Keratinocyte (primary cell): ENCODE data around the gene C1orf53. TPM values are rescaled to one million over a fixed set of nuclear protein-coding genes. Genes with fewer than 3 reads are reported as not detected.

Source experiments
- DNase-seq: peaks from one replicate; pipeline ENCODE4 v3.0.0-alpha.2; 2011; ENCODE audit warnings: low read depth, missing footprints, low spot score
- FAIRE-seq: peaks from 2 replicates; lab custom pipeline; 2011; peaks lifted over from hg19 to GRCh38; lab: Jason Lieb, UNC
- H2AFZ ChIP-seq: 2 replicates; pipeline ENCODE4 v1.6.0; 2012; ENCODE audit warnings: low read length, control low read depth, inconsistent platforms; ENCODE audit not compliant: control insufficient read depth
- H3K27ac ChIP-seq: 2 replicates; pipeline ENCODE4 v1.5.1; 2011; ENCODE audit warnings: low read length; ENCODE audit not compliant: control insufficient read depth, insufficient read depth
- H3K27me3 ChIP-seq: 3 replicates; pipeline ENCODE4 v1.6.0; 2011; ENCODE audit warnings: low read length; ENCODE audit not compliant: control insufficient read depth, insufficient read depth; ENCODE audit errors: extremely low read depth
- H3K36me3 ChIP-seq, 2 experiments: 2 replicates in 1 of 2; 3 replicates in 1 of 2; pipeline ENCODE4 v1.5.1; 2011; ENCODE audit warnings: low read length in 2 of 2, mild to moderate bottlenecking in 1 of 2; ENCODE audit not compliant: control insufficient read depth in 2 of 2, insufficient read depth in 2 of 2; ENCODE audit errors: extremely low read depth in 1 of 2
- H3K4me1 ChIP-seq: 3 replicates; pipeline ENCODE4 v1.5.1; 2011; ENCODE audit warnings: low read length; ENCODE audit not compliant: control insufficient read depth, insufficient read depth; ENCODE audit errors: extremely low read depth
- H3K4me2 ChIP-seq: 3 replicates; pipeline ENCODE4 v1.6.0; 2011; ENCODE audit warnings: low read depth, low read length; ENCODE audit not compliant: control insufficient read depth, insufficient read depth; ENCODE audit errors: extremely low read depth
- H3K4me3 ChIP-seq, 3 experiments: fragments of 200-600 bp in 1 of 3; sonication (generic) in 1 of 3; 2 replicates in 2 of 3; 3 replicates in 1 of 3; pipeline ENCODE4 v1.5.1; 2011 to 2016; ENCODE audit warnings: low read length in 3 of 3, mild to moderate bottlenecking in 3 of 3, control low read depth in 2 of 3, inconsistent platforms in 1 of 3, low read depth in 1 of 3, mixed read lengths in 1 of 3, mixed run types in 1 of 3, moderate library complexity in 1 of 3; ENCODE audit not compliant: control insufficient read depth in 2 of 3, insufficient read depth in 2 of 3; ENCODE audit errors: extremely low read depth in 1 of 3
- H3K79me2 ChIP-seq: 2 replicates; pipeline ENCODE4 v1.6.0; 2012; ENCODE audit warnings: low read length; ENCODE audit not compliant: control insufficient read depth, insufficient read depth
- H3K9ac ChIP-seq: 3 replicates; pipeline ENCODE4 v1.6.0; 2011; ENCODE audit warnings: low read length; ENCODE audit not compliant: control insufficient read depth, insufficient read depth; ENCODE audit errors: extremely low read depth
- H3K9me1 ChIP-seq: 3 replicates; pipeline ENCODE4 v1.6.0; 2011; ENCODE audit warnings: low read length; ENCODE audit not compliant: control insufficient read depth, insufficient read depth; ENCODE audit errors: extremely low read depth
- H3K9me3 ChIP-seq: 2 replicates; pipeline ENCODE4 v1.5.1; 2012; ENCODE audit warnings: low read depth, low read length; ENCODE audit not compliant: control insufficient read depth
- H4K20me1 ChIP-seq: 3 replicates; pipeline ENCODE4 v1.6.0; 2011; ENCODE audit warnings: low read length; ENCODE audit not compliant: control insufficient read depth, insufficient read depth; ENCODE audit errors: extremely low read depth
- EZH2 ChIP-seq: IDR thresholded peaks from one replicate; pipeline ENCODE4 v1.6.1; 2012; ENCODE audit warnings: inconsistent platforms, mild to moderate bottlenecking, low read length, moderate library complexity
- dilution Hi-C: fragments of 300-500 bp; cut with MboI; formaldehyde crosslinking; loops from one replicate; pipeline ENCODE4 v1.7.0; 2020; ENCODE audit warnings: low sequenced_read_pairs; ENCODE audit not compliant: extremely low pct_ligation_motif_present
- polyA plus RNA-seq, 5 experiments: library from polyadenylated mRNA; depleted of rRNA in 3 of 5; stranded (reverse) in 3 of 5; stranded (forward) in 1 of 5; unstranded in 1 of 5; fragments of >200 nt; gene quantifications; 1 replicate in 1 of 5; 2 replicates in 3 of 5; 3 replicates in 1 of 5; pipeline versions ENCODE4 v1.2.1 to v1.2.3, GENCODE V29; 2011 to 2012; ENCODE audit warnings: missing spikeins in 2 of 5, low read depth in 1 of 5, low replicate concordance in 1 of 5
- TF ChIP-seq, protein P1 (sequence below), 3 experiments: IDR thresholded peaks in 1 of 3; conservative IDR thresholded peaks in 1 of 3; optimal IDR thresholded peaks in 1 of 3; 2 replicates in 2 of 3; 3 replicates in 1 of 3; pipeline versions ENCODE3 to v1.5.1; 2011; ENCODE audit warnings: low read length in 3 of 3, mild to moderate bottlenecking in 3 of 3, moderate library complexity in 2 of 3, control low read depth in 1 of 3, inconsistent platforms in 1 of 3; ENCODE audit not compliant: insufficient read depth in 2 of 3; ENCODE audit errors: extremely low read depth in 1 of 3

The C1orf53 gene
- polyA plus RNA-seq, 1 donor (not counting 4 experiments of a cell fraction or from before 2014, with no cell fraction given): 6.2 TPM

DNA sequence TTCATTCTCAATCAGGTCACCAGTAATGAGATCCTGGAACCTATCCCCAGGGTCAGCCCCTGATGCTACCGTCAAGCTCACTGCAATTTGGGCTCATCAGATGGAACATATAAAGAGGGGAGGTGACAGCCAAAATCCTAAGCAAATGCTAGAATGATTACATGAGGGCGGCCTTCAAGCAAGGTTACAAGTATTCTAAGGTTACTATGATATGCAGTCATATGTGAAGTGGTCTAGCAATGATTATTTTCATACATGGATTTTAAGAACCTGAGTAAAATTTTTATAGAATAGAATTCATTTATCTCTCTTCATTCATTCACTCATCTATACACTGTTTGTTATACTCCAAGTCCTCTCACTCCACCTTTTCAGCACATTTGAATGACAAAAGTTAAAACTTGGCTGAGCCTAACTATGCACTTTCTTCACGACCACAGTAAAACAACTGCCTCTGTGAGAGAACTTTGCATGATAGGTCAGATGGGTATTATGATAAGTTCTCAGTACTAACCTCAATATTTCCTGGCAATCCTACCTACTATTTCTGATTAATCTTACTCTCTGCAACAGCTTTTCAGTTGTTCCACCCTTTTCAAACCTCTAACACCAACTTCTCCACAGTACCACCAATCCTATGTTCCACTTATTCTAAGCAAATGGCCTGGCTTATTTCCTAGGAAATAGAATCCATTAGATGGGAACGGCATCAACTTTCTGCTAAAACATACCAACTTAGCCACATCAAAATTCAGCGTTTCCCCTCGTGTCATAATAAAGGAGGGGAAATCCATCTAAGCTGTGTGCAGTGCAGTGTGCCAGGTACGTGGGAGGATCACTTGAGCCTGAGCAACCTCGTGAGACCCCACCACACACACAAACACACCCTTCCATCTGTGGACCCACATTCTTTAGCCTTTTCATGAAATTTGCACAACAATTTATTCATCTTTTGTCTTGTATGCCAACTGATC is 46.8 kb downstream of the C1orf53 start:
- Histone ChIP-seq H3K27me3 (no peaks in the 10 kb centered on the region), H4K20me1 (no peaks in the 10 kb centered on the region), H2AFZ (no peak overlapping the region), H3K79me2 (no peaks in the 10 kb centered on the region), H3K9me1 (no peaks in the 10 kb centered on the region), H3K9ac (no peak overlapping the region), H3K4me1 (no peaks in the 10 kb centered on the region), H3K4me3 (no peak overlapping the region), H3K9me3 (no peaks in the 10 kb centered on the region), H3K36me3 (no peaks in the 10 kb centered on the region), H3K4me2 (no peak overlapping the region), H3K27ac (no peak overlapping the region)
- TF ChIP-seq, protein P1, sequence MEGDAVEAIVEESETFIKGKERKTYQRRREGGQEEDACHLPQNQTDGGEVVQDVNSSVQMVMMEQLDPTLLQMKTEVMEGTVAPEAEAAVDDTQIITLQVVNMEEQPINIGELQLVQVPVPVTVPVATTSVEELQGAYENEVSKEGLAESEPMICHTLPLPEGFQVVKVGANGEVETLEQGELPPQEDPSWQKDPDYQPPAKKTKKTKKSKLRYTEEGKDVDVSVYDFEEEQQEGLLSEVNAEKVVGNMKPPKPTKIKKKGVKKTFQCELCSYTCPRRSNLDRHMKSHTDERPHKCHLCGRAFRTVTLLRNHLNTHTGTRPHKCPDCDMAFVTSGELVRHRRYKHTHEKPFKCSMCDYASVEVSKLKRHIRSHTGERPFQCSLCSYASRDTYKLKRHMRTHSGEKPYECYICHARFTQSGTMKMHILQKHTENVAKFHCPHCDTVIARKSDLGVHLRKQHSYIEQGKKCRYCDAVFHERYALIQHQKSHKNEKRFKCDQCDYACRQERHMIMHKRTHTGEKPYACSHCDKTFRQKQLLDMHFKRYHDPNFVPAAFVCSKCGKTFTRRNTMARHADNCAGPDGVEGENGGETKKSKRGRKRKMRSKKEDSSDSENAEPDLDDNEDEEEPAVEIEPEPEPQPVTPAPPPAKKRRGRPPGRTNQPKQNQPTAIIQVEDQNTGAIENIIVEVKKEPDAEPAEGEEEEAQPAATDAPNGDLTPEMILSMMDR (optimal IDR thresholded peaks at IDR 0.05 in 1 of 3, IDR thresholded peaks at IDR 0.05 in 1 of 3, conservative IDR thresholded peaks at IDR 0.05 in 1 of 3; ENCODE audit: extremely low read depth in 1 of 3, insufficient read depth in 2 of 3, low read length in 3 of 3): no peak
- TF ChIP-seq EZH2: no peak
- dilution Hi-C loops: no loop called here
- FAIRE-seq (no peak), DNase-seq (no peak)

DNA sequence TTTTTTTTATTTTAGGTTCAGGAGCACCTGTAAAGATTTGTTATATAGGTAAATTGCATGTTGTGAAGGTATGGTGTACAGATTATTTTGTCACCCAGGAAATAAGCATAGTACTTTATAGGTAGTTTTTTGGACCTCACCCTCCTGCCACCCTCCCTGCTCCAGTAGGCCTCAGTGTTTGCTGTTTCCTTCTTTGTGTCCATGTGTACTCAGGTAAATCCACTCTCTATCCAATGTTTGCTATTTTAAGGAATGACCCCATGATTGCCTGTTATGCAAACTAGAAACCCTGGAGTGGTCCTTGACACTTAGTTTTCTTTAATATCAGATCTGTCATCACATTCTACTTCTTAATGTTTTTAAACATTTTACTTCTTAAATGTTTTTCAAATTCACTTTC is 48.7 kb downstream of the C1orf53 start:
- dilution Hi-C loops: no loop called here
- no peaks in the 10 kb centered on the region for H3K27me3 ChIP-seq
- no peaks in the 10 kb centered on the region for H3K79me2 ChIP-seq
- no peak overlapping the region for H3K4me3 ChIP-seq
- H3K9me3 ChIP-seq: no peaks in the 10 kb centered on the region
- no peaks in the 10 kb centered on the region for H4K20me1 ChIP-seq
- DNase-seq (no peak), FAIRE-seq (no peak)
- no peak overlapping the region for H3K4me2 ChIP-seq
- H3K4me1 ChIP-seq: no peaks in the 10 kb centered on the region
- H3K9me1 ChIP-seq: no peaks in the 10 kb centered on the region
- no peak overlapping the region for H2AFZ ChIP-seq
- no peak for TF ChIP-seq EZH2
- TF ChIP-seq, protein P1 (optimal IDR thresholded peaks at IDR 0.05 in 1 of 3, IDR thresholded peaks at IDR 0.05 in 1 of 3, conservative IDR thresholded peaks at IDR 0.05 in 1 of 3; ENCODE audit: extremely low read depth in 1 of 3, insufficient read depth in 2 of 3, low read length in 3 of 3): no peak
- no peaks in the 10 kb centered on the region for H3K36me3 ChIP-seq
- no peak overlapping the region for H3K9ac ChIP-seq
- no peak overlapping the region for H3K27ac ChIP-seq
